NCI-H187 treated with DMSO at 0.1 percent for 48 hours (cell line): ENCODE results near the gene IFITM2.
"Not testable (repeated sequence)": the region's sequence is repeated elsewhere in the genome, so short reads cannot be mapped to it uniquely, and the experiment has no call there.

Source experiments
- DNase-seq: peaks from one replicate; lab custom pipeline; 2025; lab: John Stamatoyannopoulos, UW

Gene IFITM2

GRCh38 chr11:325796-326591, 18.4 kb downstream of the IFITM2 start:
- DNase-seq, result no peak

GRCh38 chr11:326592-326841, 18.9 kb downstream of the IFITM2 start:
- no peak for DNase-seq

GRCh38 chr11:326842-327580, 19.4 kb downstream of the IFITM2 start:
- no peak for DNase-seq

- DNase-seq, result no peak
Observed at GRCh38 chr11:327581-327923, 19.9 kb downstream of the IFITM2 start.

GRCh38 chr11:328012-328411, 20.4 kb downstream of the IFITM2 start:
- no peak for DNase-seq

- DNase-seq, result not testable (repeated sequence)
Observed at GRCh38 chr11:328516-329100, 21.0 kb downstream of the IFITM2 start.

GRCh38 chr11:329886-330253, 22.3 kb downstream of the IFITM2 start:
- no peak for DNase-seq

- no peak for DNase-seq
Observed at GRCh38 chr11:330307-330693, 22.7 kb downstream of the IFITM2 start.

GRCh38 chr11:330694-331357, 23.2 kb downstream of the IFITM2 start:
- DNase-seq, result no peak

GRCh38 chr11:331358-332060, 23.9 kb downstream of the IFITM2 start:
- no peak for DNase-seq

- DNase-seq, result no peak
Observed at GRCh38 chr11:332651-333480, 25.2 kb downstream of the IFITM2 start.

GRCh38 chr11:333616-334263, 26.1 kb downstream of the IFITM2 start:
- DNase-seq, result not testable (repeated sequence)

- DNase-seq, result no peak
Observed at GRCh38 chr11:334264-334994, 26.8 kb downstream of the IFITM2 start.

GRCh38 chr11:335779-336658, 28.4 kb downstream of the IFITM2 start:
- no peak for DNase-seq

- DNase-seq, result no peak
Observed at GRCh38 chr11:336659-337198, 29.1 kb downstream of the IFITM2 start.

GRCh38 chr11:337711-338110, 30.1 kb downstream of the IFITM2 start:
- DNase-seq, result no peak

GRCh38 chr11:339963-340362, 32.3 kb downstream of the IFITM2 start:
- DNase-seq, result no peak

- no peak for DNase-seq
Observed at GRCh38 chr11:340539-341512, 33.2 kb downstream of the IFITM2 start.
